Activated naive CD4-positive, alpha-beta T cell treated with anti-CD3 and anti-CD28 coated beads for 36 hours (primary cell): ENCODE measurements around the gene PFKFB2. TPM values are rescaled to one million over a fixed set of nuclear protein-coding genes. Genes with fewer than 3 reads are reported as not detected.

Experiments
- CTCF ChIA-PET: fragments of 350-600 bp; sonication (Branson Sonifier 250); formaldehyde crosslinking; loops from one replicate; lab custom pipeline; 2021; ENCODE audit warnings: antibody characterized with exemption; lab: Charles Lee
- DNase-seq: peaks from one replicate; pipeline ENCODE4 v3.0.0-alpha.2; 2020
- H3K27ac Mint-ChIP-seq: one replicate; pipeline ENCODE4 v1.8.0; 2021; ENCODE audit warnings: mild to moderate bottlenecking, mixed read lengths
- H3K27me3 Mint-ChIP-seq: one replicate; pipeline ENCODE4 v1.8.0; 2021; ENCODE audit warnings: low read depth, mixed read lengths
- H3K36me3 Mint-ChIP-seq: one replicate; pipeline ENCODE4 v1.8.0; 2021; ENCODE audit warnings: low read depth, mixed read lengths
- H3K4me1 Mint-ChIP-seq: one replicate; pipeline ENCODE4 v1.8.0; 2021; ENCODE audit warnings: low read depth, mixed read lengths
- H3K4me3 Mint-ChIP-seq: one replicate; pipeline ENCODE4 v1.8.0; 2021; ENCODE audit warnings: mild to moderate bottlenecking, moderate library complexity, mixed read lengths
- H3K9me3 Mint-ChIP-seq: one replicate; pipeline ENCODE4 v1.8.0; 2021; ENCODE audit warnings: mixed read lengths
- intact Hi-C: fragments of 100-400 bp; cut with micrococcal nuclease; formaldehyde crosslinking; loops from one replicate; pipeline ENCODE4 v1.15.1; 2023
- total RNA-seq, 2 experiments: library from RNA; stranded (reverse); gene quantifications; one replicate each; pipeline ENCODE4 v1.2.3, GENCODE V29; 2021

Gene PFKFB2
- total RNA-seq, 2 experiments from 2014 or later = 3.4 to 6.2 TPM

GRCh38 chr1:207112616-207113296 is 59.7 kb downstream of the PFKFB2 start:
- intact Hi-C loops = no loop called here
- H3K27ac Mint-ChIP-seq = no peak overlapping the region
- peaks cover 6% of the 10 kb centered on the region for H3K27me3 Mint-ChIP-seq
- H3K9me3 Mint-ChIP-seq = no peaks in the 10 kb centered on the region
- CTCF ChIA-PET = no interaction called here
- no peaks in the 10 kb centered on the region for H3K4me1 Mint-ChIP-seq
- H3K4me3 Mint-ChIP-seq = no peak overlapping the region
- H3K36me3 Mint-ChIP-seq = no peaks in the 10 kb centered on the region
- DNase-seq = no peak

- H3K27ac Mint-ChIP-seq = no peak overlapping the region
- intact Hi-C loops = no loop called here
- CTCF ChIA-PET = interaction anchor here (0.9 kb wide), 1 partner anchor 9 kb away, joined by 3 read pairs; no protein-coding TSS in a partner anchor
- peaks cover 6% of the 10 kb centered on the region for H3K27me3 Mint-ChIP-seq
- no peak overlapping the region for H3K4me3 Mint-ChIP-seq
- no peaks in the 10 kb centered on the region for H3K4me1 Mint-ChIP-seq
- no peaks in the 10 kb centered on the region for H3K9me3 Mint-ChIP-seq
- no peaks in the 10 kb centered on the region for H3K36me3 Mint-ChIP-seq
- DNase-seq = no peak
Measured at GRCh38 chr1:207115269-207115668, 62.2 kb downstream of the PFKFB2 start.

- Mint-ChIP-seq H3K9me3 (peaks cover 17% of the 10 kb centered on the region), H3K36me3 (peaks cover 1% of the 10 kb centered on the region), H3K27me3 (no peaks in the 10 kb centered on the region), H3K27ac (no peak overlapping the region), H3K4me1 (no peaks in the 10 kb centered on the region), H3K4me3 (no peak overlapping the region)
- CTCF ChIA-PET = interaction anchor here (0.8 kb wide), 1 partner anchor 9 kb away, joined by 3 read pairs; no protein-coding TSS in a partner anchor
- no peak for DNase-seq
- intact Hi-C loops = no loop called here
Measured at GRCh38 chr1:207124389-207124788, 71.3 kb downstream of the PFKFB2 start.

DNA sequence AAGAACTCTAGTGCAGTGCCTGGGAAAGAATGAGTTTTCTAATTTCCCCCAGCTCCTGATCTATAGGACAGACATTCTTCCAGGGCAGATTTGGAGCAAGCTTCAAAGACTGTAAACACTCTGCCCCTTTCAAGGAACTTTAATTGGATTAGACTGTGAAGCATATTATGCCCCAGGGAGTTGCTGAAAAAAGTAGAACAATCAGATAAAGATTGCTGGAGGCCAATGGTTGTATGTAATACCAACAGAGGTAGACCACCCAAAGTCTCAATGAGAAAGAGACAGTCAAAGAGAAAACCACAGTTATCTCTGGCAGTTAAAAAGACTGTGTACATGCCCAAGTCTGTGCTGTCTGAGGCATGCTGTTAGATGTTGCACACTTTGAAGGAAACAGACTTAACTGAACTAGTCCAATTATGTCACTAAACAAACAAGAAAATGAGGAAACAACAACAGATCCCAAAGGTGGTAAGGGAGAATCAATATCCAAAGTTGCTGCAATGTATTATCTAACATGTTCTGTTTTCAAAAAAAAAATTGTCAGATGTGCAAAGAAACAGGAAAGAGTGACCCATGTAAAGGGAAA is 75.4 kb downstream of the PFKFB2 start:
- Mint-ChIP-seq H3K27ac (no peak overlapping the region), H3K4me3 (no peak overlapping the region), H3K36me3 (peaks cover 1% of the 10 kb centered on the region), H3K4me1 (no peaks in the 10 kb centered on the region), H3K27me3 (no peaks in the 10 kb centered on the region), H3K9me3 (peaks cover 28% of the 10 kb centered on the region)
- DNase-seq = no peak
- intact Hi-C loops = no loop called here
- CTCF ChIA-PET = interaction anchor here (0.6 kb wide), 1 partner anchor 376 kb away, joined by 3 read pairs; no protein-coding TSS in a partner anchor

- DNase-seq = no peak
- no peaks in the 10 kb centered on the region for H3K27me3 Mint-ChIP-seq
- intact Hi-C loops = no loop called here
- no peak overlapping the region for H3K27ac Mint-ChIP-seq
- CTCF ChIA-PET = interaction anchor here (0.6 kb wide), 1 partner anchor 375 kb away, joined by 3 read pairs; no protein-coding TSS in a partner anchor
- H3K4me1 Mint-ChIP-seq = no peaks in the 10 kb centered on the region
- peaks cover 28% of the 10 kb centered on the region for H3K9me3 Mint-ChIP-seq
- peaks cover 1% of the 10 kb centered on the region for H3K36me3 Mint-ChIP-seq
- H3K4me3 Mint-ChIP-seq = no peak overlapping the region
Measured at GRCh38 chr1:207129053-207129452, 76.0 kb downstream of the PFKFB2 start.

Other genes with a start within 250 kb of the PFKFB2 start
- gene IL20, start 187.7 kb upstream of the PFKFB2 start, total RNA-seq = under 1 TPM in 1 of 2 experiments, not detected in 1; 0.31 TPM
- 10 to 100 TPM; 44.0 to 46.7 TPM for gene IL24, start 155.8 kb upstream of the PFKFB2 start, total RNA-seq
- gene FCMR, start 131.3 kb upstream of the PFKFB2 start, total RNA-seq = 10 to 100 TPM; 49.6 to 52.1 TPM
- under 1 TPM in 1 of 2 experiments, not detected in 1; 0.10 TPM for gene PIGR, start 106.8 kb upstream of the PFKFB2 start, total RNA-seq
- not detected for gene FCAMR, start 82.8 kb upstream of the PFKFB2 start, total RNA-seq
- gene C1orf116, start 20.5 kb upstream of the PFKFB2 start, total RNA-seq = not detected
- 1 to 10 TPM; 8.6 to 8.8 TPM for gene YOD1, start 2.1 kb upstream of the PFKFB2 start, total RNA-seq
- 1 to 10 TPM in 1 of 2 experiments, under 1 TPM in 1; 0.81 to 1.1 TPM for gene C4BPB, start 35.6 kb downstream of the PFKFB2 start, total RNA-seq
- not detected for gene C4BPA, start 51.0 kb downstream of the PFKFB2 start, total RNA-seq